NCI-H2227 (cell line): ENCODE measurements around the gene DACH1.
"Not testable (repeated sequence)": the region's sequence is repeated elsewhere in the genome, so short reads cannot be mapped to it uniquely, and the experiment has no call there.

ENCODE experiments used
- DNase-seq: peaks from one replicate; lab custom pipeline; 2025; ENCODE audit not compliant: unreplicated experiment; lab: John Stamatoyannopoulos, UW

DACH1 gene

DNA sequence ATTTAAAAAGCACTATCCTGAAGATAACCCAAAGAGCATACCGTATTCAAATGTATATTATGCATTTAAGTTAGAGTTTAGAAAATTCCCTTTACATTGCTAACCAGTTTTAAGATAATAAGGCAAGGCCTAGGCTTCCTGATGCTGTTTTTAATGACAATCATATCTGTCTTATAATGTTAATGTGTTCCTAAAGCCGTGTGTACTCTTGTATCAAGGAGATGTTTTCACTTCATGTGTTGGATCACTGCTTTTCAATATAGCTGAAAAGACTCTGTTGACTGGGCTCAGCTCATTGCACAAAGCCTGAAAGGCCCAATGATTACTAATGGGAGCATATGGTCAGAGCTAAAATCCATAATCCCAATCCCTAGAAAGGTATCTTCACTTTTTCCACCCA, 81.6 kb downstream of the DACH1 start:
- no peak for DNase-seq

DNA sequence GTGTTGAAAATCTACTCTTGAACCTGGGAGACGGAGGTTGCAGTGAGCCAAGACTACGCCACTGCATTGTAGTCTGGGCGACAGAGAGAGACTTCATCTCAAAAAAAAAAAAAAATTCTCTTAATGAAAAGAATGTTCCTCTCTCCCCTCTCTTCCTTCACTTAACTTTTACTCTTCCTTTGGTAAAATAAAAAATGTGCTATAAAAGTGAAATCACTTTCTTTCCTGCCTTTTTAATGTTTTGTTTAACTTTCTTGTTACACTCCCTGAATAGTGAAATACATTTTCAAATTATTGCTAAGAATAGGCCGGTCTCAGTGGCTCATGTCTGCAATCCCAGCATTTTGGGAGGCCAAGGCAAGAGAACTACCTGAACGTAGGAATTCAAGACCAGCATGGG, 86.5 kb downstream of the DACH1 start:
- no peak for DNase-seq

DNA sequence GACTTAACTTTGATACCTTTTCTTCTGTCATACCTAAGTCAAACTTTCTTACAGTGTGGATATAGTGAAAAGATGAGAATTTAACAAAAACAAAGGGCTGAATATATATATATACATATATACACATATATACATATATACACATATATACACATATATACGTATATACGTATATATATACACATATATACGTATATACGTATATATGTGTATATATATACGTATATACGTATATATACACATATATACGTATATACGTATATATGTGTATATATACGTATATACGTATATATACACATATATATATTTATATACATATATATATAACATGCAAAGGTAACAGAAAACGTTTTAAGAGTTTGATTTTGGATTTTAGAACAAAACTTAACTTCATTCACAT, 88.0 kb downstream of the DACH1 start:
- DNase-seq: not testable (repeated sequence)

DNA sequence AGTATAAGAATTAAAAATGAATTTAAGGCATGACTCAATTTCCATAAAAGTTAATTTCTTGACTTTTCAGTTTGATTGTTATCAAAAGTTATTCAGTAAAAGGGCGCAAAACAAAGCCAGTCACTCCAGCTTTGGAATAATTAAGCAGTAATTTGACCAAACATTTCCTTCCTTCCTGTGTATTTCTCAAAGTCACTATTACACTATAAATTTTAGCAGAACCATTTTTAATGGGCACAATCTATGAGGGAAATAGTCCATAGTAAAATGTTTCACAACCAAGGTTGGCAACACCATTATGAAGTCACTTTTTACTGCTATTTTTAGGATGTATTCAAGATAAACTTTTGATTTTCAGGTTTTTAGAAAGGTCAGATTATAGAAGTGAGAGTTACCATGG, 91.0 kb downstream of the DACH1 start:
- DNase-seq: no peak

DNA sequence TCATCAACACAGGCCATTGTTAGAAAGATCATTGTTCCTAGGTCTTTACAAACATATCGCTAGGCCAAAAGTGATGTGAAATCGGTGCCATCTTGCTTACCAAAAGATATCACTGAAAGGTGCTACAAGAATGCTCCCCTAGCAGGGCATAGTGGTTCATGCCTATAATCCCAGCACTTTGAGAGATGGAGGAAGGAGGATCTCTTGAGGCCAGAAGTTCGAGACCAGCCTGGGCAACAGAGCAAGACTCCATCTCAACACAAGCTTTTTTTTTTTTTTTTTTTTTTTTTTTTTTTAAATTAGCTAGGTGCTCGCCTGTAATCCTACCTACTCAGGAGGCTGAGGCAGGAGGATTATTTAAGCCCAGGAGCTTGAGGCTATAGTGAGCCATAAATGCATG, 92.1 kb downstream of the DACH1 start:
- no peak for DNase-seq

DNA sequence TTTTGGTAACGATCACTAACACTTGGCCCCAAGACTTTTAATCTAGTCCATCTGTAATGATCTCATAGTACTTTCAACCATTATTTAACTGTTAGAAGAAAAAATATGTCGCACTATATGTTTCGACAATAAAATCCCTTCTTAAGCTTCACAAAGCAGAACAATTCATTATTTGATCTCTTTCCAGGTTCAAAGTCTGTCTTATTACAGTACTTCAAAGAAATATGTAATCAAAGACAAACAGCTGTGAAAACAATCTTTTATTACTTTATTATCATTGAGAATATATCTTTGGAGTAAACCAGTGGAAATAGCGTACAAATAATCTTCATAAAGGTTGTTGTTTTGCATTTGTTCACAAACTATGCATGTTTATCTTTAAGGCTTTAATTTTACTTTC, 93.5 kb downstream of the DACH1 start:
- no peak for DNase-seq

DNA sequence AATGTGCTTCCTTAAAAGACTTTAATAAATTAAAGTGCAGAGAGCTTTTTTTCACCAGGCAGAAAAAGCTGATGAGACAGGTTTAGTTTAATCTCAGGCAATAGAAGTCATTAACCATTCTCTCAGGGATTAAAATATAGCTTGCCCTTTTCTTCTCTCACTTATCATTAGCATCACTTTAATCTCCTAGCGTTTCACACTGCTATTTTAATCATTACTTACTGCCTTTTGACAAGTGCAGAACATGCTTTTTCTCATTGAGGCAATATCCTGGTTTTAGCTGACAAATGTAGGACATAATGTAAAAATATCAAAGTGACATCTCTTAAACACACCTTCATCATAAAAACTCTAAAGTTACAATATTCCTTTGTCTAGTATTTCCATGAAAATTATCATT, 94.6 kb downstream of the DACH1 start:
- no peak for DNase-seq

DNA sequence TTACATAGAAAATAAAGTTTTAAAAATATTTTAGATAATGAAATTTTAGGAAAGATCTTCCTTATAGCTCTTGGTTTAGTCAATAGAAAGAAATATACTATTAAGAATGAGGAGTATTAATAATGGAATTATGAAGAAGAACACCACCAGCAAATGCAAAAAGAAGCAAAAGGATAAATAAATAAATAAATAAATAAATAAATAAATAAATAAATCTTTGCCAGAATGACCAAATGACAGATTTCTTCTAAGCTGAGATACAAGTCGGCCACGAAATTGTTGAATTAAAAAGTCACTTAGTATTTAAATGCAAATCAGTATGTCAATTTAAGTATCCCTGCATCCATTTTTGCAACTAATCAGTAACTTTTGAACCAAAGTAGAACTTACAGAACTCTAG, 95.9 kb downstream of the DACH1 start:
- DNase-seq: no peak

DNA sequence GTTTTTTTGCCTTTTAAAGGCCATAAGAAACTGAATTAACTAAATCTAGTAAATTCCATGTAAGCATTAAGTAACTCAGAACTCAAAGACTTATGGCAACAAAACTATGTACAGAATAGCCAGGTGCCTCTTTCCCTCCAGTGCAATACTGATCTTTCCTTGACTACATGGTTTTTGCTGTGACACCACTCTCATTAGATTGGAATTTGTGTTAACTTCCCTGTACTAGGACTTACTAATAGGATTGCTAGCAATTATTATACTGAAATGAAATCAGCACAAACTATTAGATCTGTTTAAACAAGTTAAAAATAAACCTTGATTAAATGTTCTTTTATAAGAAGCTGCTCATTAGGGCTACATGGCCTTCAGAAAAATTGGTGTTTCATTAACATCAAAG, 96.3 kb downstream of the DACH1 start:
- DNase-seq: no peak

DNA sequence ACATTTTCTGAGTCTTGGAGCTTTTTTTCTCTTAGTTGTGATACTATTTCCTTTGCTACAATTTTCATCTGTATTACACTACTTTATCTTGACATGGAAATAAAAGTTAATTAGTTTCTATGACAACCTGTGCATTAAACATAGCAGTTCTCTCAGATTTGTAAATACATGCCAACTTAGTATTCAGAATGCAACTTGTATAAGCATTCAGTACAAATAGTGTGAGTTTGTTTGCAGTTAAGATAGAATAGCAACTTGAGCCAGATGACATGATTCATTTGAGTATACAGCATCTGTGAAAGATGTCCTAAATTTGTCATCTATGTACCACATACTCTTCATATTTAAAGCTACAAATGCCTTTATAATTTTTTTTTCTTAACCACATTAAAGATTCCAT, 98.1 kb downstream of the DACH1 start:
- no peak for DNase-seq

DNA sequence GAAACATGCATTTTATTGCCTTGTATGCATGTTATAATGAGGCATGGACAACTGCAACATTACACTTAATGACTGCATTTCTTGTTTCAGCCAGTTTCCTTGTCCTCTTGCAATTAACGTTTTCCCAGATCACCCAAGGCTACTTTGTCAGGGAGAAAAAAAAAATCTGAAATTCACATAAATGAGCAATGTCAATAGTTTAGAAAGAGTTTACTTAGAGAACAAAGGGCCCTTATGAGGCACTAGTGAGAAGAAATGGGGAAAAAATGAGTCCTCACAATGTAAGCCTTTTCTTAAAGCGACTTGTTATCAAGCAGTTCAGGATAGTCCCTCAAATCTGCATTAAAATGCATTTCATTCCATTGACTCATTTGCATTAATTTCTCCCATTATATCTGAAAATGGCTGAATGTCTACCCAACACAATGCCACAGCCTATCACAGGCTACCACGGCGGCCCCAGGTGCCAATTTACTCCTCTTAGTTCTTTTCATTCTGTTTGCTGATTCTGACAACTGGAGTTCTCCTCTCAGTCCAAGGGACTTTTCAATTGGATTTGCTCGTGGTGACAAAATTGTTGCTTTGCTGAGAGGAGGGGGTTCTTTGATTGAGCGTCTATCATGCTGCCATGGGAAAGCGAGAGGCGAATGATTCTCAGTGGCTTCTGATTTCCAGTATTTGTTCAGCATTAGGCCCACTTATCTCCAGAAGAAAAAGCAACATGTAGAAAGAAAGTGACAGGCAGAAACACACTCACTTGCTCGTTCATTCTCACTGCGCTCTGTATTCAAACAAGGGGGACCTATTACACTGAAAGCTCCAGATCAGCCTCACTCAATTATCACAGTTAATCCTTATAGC, 107.1 kb downstream of the DACH1 start:
- peak; percentile 30 for DNase-seq

DNA sequence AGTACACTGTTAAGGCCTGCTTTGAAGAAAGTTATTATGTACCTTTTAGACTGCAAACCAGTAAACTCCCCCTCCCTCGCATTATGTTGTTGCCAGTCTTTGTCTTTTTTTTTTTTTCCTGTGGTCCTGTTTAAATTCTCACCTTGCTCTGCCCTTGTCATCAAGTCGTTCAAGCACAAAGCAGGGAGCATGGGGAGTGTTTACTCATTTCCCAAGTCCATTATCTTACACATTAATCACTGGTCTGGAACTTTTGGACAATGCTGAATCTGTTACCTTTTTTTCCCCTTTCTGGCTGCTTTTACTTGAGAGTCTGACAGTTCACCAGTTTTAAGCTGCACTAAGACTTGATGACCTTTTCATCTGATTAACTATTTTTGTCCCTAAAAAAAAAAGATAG, 108.2 kb downstream of the DACH1 start:
- DNase-seq: peak; percentile 20

DNA sequence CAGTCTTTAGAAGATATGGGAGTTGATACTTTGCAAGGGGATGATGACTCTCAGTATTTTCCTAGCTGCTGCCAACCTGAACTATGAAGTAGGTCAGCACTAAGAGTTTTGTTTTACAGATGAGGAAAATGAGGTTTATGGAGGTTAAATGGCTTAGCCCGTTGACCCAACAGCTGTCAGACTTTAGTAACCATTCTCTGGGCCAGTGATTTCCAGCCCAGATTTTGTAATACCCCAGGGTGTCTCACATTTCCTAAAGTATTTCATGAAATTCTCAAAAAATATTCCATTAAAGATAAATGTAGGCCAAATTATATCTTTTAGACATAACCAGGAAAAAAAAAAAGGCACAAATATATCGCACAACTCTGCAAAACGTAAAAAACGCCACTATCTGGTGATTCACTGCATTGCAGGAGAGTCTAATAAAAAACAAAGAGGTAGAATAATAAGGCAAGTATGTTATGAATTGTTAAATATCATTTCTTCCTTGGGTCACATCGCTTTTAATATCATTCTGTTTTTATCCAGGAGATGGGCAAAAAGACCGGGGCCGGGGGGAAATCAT, 112.5 kb downstream of the DACH1 start:
- DNase-seq: no peak

DNA sequence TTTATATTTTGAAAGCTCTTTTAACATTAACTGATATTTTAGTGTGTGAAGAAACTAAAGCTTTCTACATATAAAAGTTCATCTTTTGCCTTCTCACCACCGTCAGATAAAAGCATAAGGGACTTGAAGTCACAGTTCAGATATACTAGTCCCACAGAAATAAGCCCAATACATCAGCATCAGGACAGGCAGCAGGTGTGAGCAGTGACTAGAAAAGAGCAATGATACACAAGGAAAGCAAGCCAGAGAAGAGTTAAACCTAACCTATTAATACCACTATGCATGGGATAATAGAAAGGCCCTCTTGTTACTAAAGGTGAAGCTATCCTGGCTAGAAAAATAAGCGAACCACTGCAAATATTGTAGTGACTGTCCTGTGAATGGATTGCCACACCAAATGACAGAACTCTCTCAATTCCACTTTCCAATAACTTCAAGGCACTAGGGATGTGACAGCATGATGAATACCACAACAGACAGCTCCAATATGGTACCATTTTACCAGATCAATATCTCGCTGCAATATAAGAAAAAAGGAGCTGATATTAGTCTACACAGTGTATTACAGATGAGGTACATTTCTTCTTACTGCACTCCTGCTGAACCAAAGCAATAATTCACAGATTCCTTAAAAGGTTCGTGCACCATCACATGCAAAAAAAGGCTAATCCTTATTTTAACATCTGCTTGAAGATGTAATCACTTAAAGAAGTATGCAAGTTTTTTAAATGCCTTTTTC, 114.1 kb downstream of the DACH1 start:
- DNase-seq: no peak

DNA sequence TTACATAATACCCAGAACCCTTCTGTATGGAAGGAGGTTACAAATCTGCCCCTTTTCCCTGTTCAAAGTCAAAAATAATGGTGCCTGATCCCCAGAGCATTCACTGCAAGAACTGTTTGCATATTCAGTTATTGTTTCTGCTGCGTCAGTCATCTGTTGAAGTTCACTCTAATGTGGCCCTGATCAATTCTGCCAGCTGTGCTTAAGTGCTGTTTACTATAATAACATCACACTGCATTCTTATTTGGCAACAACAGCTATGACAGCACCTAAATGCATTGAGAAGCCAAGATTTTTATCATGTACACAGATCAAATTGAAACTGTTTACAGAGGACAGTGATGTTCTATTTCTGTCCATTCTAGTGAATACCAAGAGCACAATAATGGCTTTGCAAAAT, 115.9 kb downstream of the DACH1 start:
- DNase-seq: peak; percentile 24

DNA sequence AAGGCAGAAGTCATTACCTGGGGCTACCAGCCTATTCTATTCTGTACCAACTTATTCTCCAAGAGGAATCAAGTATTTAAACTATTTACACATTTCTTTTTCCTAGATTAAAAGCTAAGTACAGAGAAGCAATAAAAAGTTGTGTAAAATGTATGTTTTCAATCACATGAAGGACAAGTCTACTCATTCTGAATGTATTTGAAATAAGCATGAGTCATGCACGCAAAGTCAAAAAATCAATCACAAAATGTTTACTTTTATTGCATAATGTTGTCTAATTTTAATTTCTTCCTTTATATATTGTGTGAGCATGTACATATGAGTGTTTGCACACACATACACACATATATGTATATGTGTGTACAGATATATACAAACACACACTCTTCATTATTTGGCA, 136.7 kb downstream of the DACH1 start:
- no peak for DNase-seq

DNA sequence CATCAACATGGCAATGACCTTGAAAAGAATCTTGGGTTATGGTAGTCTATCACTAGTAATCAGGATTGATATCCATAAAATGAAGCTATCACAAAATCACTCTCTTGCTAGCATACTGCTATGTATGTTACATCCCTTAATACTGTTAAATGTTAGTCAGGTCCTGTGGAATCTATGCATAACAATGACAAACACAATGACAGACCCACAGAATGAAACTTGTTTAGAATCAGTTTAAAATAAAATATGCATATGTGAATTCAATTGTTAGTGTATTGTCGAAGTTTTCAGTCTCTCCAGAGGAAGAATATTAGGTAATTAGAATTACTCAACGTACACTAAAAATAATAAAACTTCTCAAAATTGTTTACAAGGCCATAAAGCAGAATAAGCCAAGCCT, 137.6 kb downstream of the DACH1 start:
- DNase-seq: no peak

DNA sequence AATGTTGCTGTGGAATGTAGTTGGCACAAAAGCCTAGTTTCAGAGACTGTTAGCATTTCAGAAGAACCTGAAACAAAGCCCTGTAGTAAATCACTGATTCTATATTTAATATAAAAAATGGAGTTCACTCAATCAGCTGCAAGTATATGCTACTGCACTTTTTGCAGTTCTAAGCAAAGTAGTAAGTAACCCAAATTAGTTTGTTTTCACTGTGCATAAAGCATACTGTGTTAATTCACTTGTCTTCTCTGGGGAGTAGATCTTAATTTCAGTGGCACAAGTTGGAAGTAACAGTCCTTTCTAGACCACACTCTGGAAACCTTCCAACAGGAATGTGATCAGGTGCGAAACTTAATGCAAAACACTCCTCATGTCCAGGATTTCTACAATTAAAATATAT, 139.3 kb downstream of the DACH1 start:
- DNase-seq: no peak

DNA sequence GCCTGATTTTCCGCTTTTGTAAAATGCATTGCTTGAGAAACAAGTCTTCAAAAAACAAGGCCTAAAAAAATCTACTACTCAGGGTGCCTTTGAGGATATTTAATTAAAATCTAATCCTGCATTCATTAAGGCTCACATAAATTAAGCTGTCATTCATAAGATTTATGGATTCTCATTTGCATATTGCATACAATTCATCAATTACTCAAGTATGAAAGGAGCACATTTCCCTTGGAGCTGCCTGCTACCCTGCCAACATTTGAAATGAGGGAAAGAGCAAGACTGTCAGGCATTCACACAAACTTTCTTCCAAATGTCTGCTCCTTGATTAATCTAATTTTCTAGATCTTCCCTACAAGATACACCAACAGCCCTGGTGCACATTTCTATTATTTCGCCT, 140.0 kb downstream of the DACH1 start:
- no peak for DNase-seq

DNA sequence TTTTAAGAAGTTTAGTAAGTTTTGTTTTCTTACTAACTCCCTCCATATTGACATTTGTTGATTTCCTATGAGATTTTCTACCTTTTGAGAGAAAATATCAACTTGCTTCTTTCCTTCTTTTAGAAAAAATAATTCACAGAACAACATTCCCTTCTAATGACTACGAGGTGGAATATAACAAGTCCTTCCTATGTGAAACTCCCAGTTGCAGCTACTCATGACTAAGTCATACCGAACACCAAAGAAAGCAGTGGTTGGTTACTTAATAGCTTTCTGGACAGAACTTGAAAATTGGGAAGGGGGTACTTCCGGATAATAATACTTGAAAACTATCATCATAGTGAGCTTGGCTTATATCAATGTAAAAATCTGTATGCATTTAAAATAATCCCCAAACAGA, 144.8 kb downstream of the DACH1 start:
- DNase-seq: no peak

DNA sequence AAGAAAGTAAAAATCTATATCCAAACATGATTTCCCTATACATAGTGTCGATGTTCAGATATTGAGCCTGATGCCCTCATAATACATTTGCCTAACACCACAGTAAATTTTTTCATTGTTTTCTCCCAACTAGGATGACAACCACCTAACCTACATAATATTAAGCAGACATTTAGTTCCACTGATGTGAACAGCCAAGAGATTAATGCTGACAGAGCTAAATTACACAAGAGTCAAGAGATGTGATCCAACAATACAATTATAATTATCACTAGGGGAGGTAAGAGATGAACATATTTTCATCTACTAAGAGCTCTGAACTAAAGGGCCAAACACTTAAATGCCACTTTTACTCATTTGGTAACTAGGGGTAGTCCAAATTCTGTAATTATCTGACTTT, 145.9 kb downstream of the DACH1 start:
- no peak for DNase-seq

DNA sequence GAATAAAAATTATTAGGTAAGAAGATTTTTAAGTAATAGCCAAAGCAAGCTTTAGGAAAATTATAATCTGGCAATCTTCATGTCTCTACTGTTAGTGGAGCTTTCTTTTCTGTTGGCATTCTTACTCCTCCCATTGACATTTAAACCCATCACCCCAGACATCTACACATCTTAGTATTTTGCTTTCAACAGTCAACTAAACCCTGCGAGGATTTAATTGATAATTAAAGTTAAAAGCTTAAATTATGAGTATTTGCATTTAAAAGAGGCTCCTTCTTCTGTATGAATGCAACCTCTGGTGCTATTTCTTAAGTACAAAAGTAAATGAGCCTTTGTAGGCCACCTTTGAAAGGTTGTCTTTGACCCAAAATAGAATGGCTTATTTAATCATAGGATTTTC, 148.1 kb downstream of the DACH1 start:
- DNase-seq: no peak
